ENCODE data around the gene RAB20.

Gene RAB20

DNA sequence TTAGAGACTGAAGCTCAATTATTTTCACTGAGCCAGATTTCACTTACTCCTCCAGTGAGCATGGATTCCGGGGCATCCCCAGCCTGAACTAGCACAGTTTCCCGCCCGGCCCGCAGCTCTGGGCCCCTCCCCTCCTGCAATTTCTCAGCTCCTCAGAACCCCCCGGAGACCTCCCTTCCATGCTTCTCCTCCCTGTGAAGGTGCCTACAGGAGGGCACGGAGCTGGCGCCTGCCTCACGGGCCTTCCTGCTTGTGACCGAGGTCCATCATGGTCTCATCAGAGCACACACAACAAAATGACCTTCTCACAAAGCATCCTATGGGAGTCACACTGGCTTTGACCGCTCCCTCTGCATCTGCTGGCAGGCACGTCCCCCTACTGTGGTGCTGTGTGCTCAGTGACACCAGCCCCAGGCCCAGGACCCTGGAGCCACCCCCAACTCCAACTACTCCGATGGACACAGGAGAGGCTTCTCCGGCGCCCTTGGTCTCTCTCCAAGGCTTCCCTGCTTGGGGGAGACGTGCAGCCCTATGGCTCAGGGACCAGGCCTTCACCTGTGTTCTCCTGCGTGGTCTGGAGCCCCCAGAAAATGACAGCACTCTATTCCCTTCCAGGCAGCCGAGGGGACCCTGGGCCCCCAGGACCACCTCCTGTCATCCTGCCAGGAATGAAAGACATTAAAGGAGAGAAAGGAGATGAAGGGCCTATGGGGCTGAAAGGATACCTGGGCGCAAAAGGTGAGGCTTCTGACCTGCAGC is 77.1 kb downstream of the RAB20 start:
- DNase-seq (ENCODE audit: insufficient read length, low spot score) (no peak), FAIRE-seq (no peak)
- TF ChIP-seq CTCF (IDR thresholded peaks at IDR 0.05; ENCODE audit: insufficient read depth, missing control alignments): no peak

- DNase-seq (ENCODE audit: insufficient read length, low spot score): no peak
- FAIRE-seq: no peak
- TF ChIP-seq CTCF (IDR thresholded peaks at IDR 0.05; ENCODE audit: insufficient read depth, missing control alignments): no peak
Observed at GRCh38 chr13:110483386-110483968, 78.0 kb downstream of the RAB20 start.

- DNase-seq (ENCODE audit: insufficient read length, low spot score): no peak
- no peak for TF ChIP-seq CTCF (IDR thresholded peaks at IDR 0.05; ENCODE audit: insufficient read depth, missing control alignments)
- no peak for FAIRE-seq
Observed at GRCh38 chr13:110480161-110480560, 81.4 kb downstream of the RAB20 start.

DNA sequence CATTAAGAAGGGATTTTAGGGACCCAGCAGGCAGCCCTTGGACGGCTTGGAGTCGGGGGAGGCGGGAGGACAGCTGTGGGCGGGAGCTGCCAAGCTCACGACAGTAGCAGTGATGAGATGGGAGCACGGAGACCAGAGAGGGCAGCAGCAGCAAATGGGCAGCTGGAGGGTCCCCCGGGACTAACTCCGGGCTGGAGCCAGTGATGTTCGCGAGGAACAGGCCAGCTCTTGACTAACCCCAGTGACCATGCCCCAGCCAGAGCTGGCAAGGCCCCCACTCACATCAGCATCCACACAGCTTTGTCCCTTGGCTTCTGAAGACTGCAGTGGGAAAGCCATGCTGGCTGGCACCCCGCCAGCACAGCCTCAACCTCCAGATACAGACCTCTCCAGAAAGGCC is 81.9 kb downstream of the RAB20 start:
- DNase-seq (ENCODE audit: insufficient read length, low spot score): no peak
- TF ChIP-seq CTCF (IDR thresholded peaks at IDR 0.05; ENCODE audit: insufficient read depth, missing control alignments): no peak
- FAIRE-seq: no peak

- DNase-seq (ENCODE audit: insufficient read length, low spot score) (no peak), FAIRE-seq (no peak)
- TF ChIP-seq CTCF (IDR thresholded peaks at IDR 0.05; ENCODE audit: insufficient read depth, missing control alignments): no peak
Observed at GRCh38 chr13:110479215-110479545, 82.3 kb downstream of the RAB20 start.

GRCh38 chr13:110478405-110479214 is 82.9 kb downstream of the RAB20 start:
- TF ChIP-seq CTCF (IDR thresholded peaks at IDR 0.05; ENCODE audit: insufficient read depth, missing control alignments): no peak
- FAIRE-seq: no peak
- DNase-seq (ENCODE audit: insufficient read length, low spot score): no peak
